HL-60/S4 (cell line): ENCODE results near the gene BCL6B.

Experiments used
- in situ Hi-C: fragments of 300-500 bp; cut with MboI; formaldehyde crosslinking; loops from 2 replicates; pipeline ENCODE4 v1.14.3; 2022; ENCODE audit warnings: low sequenced_read_pairs

BCL6B gene

GRCh38 chr17:7007143-7007542, 15.7 kb upstream of the BCL6B start:
- in situ Hi-C loops = loop anchor here (5.0 to 10.0 kb wide), 2 partner anchors 95 to 342 kb away; no protein-coding TSS in a partner anchor

DNA sequence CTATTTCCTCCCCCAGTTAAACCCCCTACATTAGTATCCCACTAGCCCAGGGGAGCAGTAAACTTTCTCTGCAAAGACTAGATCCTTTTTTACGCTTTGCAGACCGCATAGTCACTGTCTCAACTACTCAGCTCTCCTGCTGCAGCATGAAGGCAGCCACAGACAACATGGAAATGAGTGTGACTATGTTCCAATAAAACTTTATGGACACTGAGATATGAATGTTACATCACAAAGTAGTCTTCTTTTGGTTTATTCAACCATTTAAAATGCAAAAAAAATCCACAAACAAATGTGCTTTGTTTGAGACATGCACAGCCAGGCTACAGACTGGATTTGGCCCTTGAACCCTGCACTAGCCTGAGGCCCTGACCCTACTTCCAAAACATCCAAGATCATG, 12.3 kb upstream of the BCL6B start:
- in situ Hi-C loops = loop anchor here (10.0 kb wide), 2 partner anchors 166 to 536 kb away; no protein-coding TSS in a partner anchor

GRCh38 chr17:7011415-7011814, 11.4 kb upstream of the BCL6B start:
- in situ Hi-C loops = loop anchor here (10.0 kb wide), 2 partner anchors 167 to 537 kb away; no protein-coding TSS in a partner anchor

DNA sequence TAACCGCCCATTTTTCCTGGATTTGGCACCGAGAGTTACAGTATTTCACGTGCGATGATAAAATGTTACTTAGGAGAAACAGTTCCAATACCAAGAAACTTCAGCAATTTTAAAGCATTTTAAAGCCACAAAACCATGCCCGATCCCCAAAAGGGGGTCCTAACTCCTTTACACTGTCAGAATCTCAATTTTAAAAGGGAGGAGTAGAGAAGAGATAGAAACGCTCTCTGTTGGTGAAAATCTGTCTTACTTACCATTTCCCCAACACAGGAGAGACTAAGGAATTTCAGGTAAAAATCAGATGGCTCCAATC, 11.0 kb upstream of the BCL6B start:
- in situ Hi-C loops = loop anchor here (10.0 kb wide), 2 partner anchors 167 to 537 kb away; no protein-coding TSS in a partner anchor

DNA sequence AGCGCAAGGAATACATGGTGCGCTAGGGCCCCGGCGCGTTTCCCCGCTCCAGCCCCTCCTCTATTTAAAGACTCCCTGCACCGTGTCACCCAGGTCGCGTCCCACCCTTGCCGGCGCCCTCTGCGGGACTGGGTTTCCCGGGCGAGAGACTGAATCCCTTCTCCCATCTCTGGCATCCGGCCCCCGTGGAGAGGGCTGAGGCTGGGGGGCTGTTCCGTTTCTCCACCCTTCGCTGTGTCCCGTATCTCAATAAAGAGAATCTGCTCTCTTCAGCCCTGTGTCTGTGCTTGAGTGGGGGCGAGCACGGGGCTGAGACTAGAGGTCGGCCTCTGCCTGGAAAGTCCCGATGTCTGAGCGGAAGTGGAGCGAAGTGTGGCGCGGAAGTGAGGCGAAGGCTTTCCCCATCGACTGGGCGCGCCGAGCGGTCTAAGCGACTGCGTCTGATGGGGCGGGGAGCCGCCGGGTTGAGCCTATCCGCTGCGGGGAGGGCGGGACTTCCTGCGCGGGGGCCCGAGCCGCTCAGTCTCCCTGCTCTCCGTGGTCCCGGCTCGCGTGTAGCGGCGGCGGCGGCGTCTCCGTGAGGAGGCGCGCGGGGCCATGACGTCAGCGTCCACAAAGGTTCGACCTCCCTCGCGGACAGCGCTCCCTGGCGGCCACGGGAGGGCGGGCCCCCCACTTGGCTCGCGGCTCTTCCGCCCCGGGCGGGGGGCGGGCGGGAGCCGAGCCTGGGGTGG, 8.4 kb upstream of the BCL6B start:
- in situ Hi-C loops = loop anchor here (10.0 kb wide), 2 partner anchors 170 to 540 kb away; no protein-coding TSS in a partner anchor

- in situ Hi-C loops = loop anchor here (10.0 kb wide), 2 partner anchors 170 to 540 kb away; no protein-coding TSS in a partner anchor
Measured at GRCh38 chr17:7014995-7015958, 7.6 kb upstream of the BCL6B start.

DNA sequence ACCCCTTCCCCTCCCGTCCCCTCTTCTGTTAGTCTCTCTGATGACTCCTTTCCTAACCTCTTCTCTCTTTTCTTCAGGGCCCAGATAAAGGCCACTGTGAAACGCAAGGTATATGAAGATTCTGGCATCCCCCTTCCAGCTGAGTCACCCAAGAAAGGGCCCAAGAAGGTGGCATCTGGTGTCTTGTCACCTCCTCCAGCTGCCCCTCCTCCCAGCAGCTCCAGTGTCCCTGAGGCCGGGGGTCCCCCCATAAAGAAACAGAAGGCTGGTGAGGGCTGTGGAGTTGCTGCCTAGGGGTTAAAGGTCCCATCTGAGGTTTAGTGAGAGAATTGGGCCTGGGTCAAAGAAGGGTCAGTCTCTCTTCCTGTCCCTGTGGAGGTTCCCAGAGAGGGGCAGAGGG, 6.4 kb upstream of the BCL6B start:
- in situ Hi-C loops = loop anchor here (10.0 kb wide), 2 partner anchors 172 to 542 kb away; no protein-coding TSS in a partner anchor

GRCh38 chr17:7016886-7017826, 5.7 kb upstream of the BCL6B start:
- in situ Hi-C loops = loop anchor here (10.0 kb wide), 2 partner anchors 172 to 542 kb away; no protein-coding TSS in a partner anchor

DNA sequence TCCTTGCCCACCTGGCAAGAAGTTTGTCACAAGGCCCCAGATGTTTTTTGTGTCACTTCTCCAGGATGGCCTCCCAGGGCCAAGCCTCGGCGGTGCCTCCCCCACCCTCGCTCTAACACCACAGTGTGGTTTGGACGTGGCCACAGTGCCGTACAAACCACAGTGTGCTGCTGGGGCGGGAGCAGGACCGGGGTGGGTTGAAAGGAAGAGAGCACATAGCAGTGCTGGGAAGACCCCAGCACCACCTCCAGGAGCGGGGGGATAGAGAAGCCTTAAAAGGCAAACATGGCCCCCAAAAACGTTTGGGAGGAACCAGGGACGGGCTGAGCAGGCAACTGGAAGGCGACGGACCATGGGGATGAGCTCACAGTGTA, 5.0 kb upstream of the BCL6B start:
- in situ Hi-C loops = loop anchor here (10.0 kb wide), 2 partner anchors 173 to 543 kb away; no protein-coding TSS in a partner anchor

DNA sequence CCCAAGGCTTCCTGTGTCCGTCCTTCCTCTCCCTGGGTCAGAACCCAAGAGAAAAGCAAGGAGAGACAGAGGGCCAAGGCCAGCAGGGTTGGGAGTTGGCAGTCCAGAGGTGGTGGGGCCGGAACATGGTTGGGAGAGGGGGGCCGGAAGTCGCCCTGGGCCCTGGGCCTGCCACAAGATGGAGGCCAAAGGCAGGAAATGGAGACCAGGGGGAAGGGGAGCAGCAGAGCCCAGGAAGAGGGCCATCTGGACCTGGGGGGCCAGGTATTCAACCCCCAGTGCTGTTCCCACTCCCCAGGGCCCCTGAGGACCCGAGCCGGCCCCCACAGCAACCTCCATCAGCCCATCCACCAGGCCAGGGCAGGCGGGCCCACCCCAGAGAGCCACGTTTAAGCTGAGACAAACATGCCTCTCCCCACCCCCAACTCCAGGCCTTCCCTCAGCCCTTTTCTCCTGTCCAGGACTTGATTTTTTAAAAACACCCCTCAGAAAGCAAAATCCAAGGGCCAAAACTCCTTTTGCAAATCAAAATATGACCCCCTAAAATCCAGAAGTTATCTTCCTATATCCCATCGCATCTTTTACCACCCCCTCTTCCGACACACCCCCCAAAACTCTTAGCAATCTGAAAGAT, 4.4 kb upstream of the BCL6B start:
- in situ Hi-C loops = loop anchor here (10.0 kb wide), 2 partner anchors 174 to 544 kb away; no protein-coding TSS in a partner anchor

DNA sequence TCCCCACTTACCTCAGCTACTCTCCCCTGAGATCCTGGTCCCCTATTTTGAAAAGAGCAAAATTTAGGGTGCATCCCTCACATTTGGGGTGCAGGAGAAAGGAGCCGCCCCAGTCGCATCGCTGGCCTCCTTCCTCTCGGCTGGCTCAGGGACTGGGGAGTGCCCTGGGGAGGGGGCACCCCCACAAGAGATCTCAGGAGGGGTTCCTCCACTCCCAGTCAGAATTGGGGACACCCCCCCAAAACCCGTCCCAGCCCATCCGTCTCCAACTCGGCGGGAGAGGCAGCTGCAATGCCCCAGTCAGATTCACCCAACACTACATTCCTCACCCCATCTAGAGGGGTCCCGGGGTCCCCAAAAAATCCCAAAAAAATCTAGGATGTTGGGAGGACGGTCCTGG, 3.5 kb upstream of the BCL6B start:
- in situ Hi-C loops = loop anchor here (10.0 kb wide), 2 partner anchors 175 to 545 kb away; no protein-coding TSS in a partner anchor

- in situ Hi-C loops = loop anchor here (10.0 kb wide), 2 partner anchors 175 to 545 kb away; no protein-coding TSS in a partner anchor
Measured at GRCh38 chr17:7019839-7020519, 2.9 kb upstream of the BCL6B start.

DNA sequence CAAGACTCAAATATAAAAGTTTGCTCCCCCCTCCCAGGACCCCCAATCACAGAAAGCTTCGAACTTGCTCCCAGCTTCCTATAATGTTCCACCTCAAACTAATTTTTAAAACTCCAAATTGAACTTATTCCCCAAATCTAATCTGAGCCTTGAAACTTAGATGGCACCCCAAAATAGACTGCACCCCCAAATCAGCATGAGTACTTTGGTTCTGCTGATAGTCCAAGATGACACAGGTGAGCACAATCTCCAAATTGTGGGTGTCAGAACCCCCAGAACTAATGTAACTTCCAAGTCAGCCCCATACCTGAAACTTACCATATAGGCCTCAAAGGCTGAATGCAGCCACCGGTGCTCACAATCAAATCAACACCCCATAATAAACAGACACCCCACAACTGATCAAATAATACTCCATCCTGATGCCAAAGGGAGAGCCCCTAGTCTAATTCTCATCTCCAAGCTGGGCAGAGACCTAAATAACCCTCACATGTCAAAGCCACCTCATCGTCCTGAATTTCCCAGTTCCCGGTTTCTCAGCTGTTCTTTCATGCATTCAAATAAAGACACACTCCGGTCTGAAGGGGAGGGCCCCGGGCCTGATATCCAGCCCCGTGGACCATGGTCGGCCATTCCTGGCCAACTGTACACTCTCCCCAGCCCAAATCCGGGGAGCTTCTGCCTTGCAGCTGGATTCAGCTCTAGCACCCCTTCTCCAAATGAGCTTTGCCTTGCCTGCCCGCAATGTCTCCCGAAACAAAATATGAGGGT, 1.8 kb upstream of the BCL6B start:
- in situ Hi-C loops = no loop called here

DNA sequence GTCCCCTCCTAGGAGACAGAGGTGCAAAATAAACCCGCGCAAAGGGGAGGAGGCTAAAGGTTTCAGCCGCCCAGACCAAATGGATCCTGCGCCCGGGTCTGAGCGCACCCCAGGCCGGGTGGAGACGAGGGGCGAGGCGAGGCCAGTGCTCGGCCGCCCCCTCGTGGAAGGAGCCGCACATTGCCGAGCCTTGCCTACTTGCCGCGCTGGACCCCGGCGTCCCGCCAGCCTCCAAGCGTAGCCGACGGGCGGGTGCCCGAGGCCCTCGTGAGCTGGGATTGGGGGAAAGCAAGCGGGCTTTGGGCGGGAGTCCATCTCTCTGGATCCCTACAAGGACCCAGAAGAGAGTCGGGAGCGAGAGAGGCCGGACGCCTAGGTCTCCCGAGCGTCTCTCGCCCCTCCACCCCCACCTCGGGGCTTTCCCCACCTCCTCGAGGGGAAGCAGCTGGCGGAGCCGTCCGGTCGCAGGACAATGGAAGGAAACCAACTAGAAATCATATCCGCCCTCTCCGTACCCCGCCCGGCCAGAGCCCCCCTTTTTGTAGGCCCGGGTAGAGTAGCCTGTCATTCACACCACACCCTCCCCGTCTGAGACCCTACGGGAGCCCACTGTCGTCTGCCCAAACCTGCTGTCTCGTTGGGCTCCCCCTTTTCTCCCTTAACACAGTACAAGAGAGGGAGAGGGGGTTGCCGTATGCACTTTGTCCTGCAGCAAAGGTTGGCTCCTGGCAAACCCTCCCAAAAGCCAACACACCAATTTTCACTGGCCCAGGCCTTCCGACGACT, 664 bp upstream of the BCL6B start:
- in situ Hi-C loops = no loop called here

DNA sequence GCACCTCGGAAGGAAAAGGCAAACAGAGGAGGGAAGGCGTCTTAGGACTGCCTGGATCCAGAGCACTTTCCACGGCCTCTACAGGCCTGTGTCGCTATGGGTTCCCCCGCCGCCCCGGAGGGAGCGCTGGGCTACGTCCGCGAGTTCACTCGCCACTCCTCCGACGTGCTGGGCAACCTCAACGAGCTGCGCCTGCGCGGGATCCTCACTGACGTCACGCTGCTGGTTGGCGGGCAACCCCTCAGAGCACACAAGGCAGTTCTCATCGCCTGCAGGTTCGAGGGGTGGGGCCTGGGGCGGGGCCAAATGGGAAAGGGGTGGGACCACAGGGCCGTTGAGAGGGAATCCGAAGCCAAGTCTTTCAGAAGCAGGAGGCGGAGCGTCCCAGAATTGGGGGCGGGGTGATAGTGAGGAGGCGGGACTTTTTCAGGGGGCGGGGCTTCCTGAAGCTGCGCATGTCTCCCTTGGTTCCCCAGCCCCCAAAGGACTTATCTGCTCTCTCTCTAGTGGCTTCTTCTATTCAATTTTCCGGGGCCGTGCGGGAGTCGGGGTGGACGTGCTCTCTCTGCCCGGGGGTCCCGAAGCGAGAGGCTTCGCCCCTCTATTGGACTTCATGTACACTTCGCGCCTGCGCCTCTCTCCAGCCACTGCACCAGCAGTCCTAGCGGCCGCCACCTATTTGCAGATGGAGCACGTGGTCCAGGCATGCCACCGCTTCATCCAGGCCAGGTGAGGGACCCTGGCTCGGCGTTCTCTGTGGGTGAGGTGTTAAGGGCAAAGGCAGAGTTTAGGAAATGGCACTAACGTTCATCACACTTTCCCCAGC, 939 bp downstream of the BCL6B start:
- in situ Hi-C loops = no loop called here

DNA sequence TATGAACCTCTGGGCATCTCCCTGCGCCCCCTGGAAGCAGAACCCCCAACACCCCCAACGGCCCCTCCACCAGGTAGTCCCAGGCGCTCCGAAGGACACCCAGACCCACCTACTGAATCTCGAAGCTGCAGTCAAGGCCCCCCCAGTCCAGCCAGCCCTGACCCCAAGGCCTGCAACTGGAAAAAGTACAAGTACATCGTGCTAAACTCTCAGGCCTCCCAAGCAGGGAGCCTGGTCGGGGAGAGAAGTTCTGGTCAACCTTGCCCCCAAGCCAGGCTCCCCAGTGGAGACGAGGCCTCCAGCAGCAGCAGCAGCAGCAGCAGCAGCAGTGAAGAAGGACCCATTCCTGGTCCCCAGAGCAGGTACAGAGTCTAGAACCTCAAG, 1.5 kb downstream of the BCL6B start:
- in situ Hi-C loops = no loop called here

DNA sequence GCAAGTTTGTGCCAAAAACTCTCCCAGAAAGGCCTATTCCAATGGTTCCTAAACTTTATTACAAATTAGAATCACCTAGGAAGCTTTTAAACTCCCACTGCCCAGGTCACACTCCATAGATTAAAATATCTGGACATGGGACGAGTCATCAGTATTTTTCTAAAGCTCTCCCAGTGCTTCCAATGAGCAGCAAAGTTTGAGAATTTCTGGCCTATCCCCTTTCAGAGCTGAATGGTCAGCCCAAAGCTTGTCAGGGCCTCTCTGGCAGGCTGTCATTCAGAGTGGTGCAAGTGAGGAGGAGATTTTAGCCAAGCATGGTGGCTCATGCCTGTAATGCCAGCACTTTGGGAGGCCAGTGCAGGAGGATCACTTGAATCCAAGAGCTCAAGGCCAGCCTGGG, 2.4 kb downstream of the BCL6B start:
- in situ Hi-C loops = no loop called here
